Erythroblast (primary cell): ENCODE data around the gene PRMT1.

Experiments used
- GATA1 ChIP-seq: IDR thresholded peaks from 2 replicates; pipeline ENCODE4 v1.6.1; 2011; ENCODE audit warnings: low read depth, mild to moderate bottlenecking, control low read depth, low read length, moderate library complexity
- POLR2A ChIP-seq: IDR thresholded peaks from 2 replicates; pipeline ENCODE4 v1.6.1; 2011; ENCODE audit warnings: mild to moderate bottlenecking, low read length

DNA sequence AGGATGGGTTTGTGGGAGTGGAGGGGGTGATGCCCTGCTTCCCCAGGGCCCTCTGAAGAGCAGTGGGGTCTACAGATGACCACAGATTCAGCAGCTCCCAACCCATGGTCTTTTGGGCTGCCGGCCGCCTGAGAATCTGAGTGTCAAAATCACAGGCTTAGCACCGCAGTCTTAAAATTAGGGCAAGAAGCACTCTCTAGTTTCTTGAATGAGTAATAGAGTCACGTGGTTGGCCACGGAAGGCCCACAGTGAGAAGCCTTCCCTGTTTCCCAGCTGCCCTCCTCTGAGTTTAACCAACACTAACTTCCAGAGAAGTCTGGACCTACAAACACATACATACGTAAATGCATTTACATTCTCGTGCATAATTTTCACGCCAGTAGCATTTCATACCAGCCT is 5.2 kb downstream of the PRMT1 start:
- TF ChIP-seq POLR2A (no peak), GATA1 (no peak)
